AG04450 (cell line): ENCODE data around the gene PALM3. TPM values are rescaled to one million over a fixed set of nuclear protein-coding genes. Genes with fewer than 3 reads are reported as not detected.
"Not testable (repeated sequence)": the region's sequence is repeated elsewhere in the genome, so short reads cannot be mapped to it uniquely, and the experiment has no call there.

Experiments
- CTCF ChIA-PET: fragments of 300-600, 350-600 bp; formaldehyde crosslinking; extraction: SDS; loops from one replicate; lab custom pipeline; 2022; ENCODE audit warnings: antibody characterized with exemption, inconsistent platforms; lab: Charles Lee
- POLR2A ChIA-PET: fragments of 350-600 bp; formaldehyde crosslinking; extraction: SDS; loops from one replicate; lab custom pipeline; 2021; ENCODE audit warnings: antibody characterized with exemption, inconsistent platforms; lab: Yijun Ruan, JAX
- DNase-seq: peaks from one replicate; pipeline ENCODE4 v3.0.0-alpha.2; 2011; ENCODE audit warnings: low read depth, low spot score
- H3K27ac ChIP-seq: one replicate; pipeline ENCODE4 v1.5.1; 2012; ENCODE audit warnings: low read depth, low read length, control low read depth
- H3K27me3 ChIP-seq: one replicate; pipeline ENCODE4 v1.6.0; 2012; ENCODE audit warnings: low read length; ENCODE audit not compliant: control insufficient read depth, insufficient read depth
- H3K4me3 ChIP-seq: 2 replicates; pipeline ENCODE4 v1.5.1; 2011; ENCODE audit warnings: mild to moderate bottlenecking, low read depth, low read length, control low read depth
- H3K9me3 ChIP-seq: 2 replicates; pipeline ENCODE4 v1.5.1; 2012; ENCODE audit warnings: low read length; ENCODE audit not compliant: control insufficient read depth, insufficient read depth
- polyA plus RNA-seq: library from polyadenylated mRNA; depleted of rRNA; stranded (reverse); fragments of >200 nt; gene quantifications from 2 replicates; pipeline ENCODE4 v1.2.3, GENCODE V29; 2011
- TF ChIP-seq, protein P1 (sequence below): IDR thresholded peaks from 2 replicates; pipeline ENCODE4 v1.5.1; 2011; ENCODE audit warnings: low read depth, low read length, control low read depth, inconsistent platforms

PALM3 gene
- polyA plus RNA-seq, 1 experiment: 0.43 TPM

GRCh38 chr19:14048443-14049153, 13.3 kb downstream of the PALM3 start:
- Histone ChIP-seq H3K27me3 (no peaks in the 10 kb centered on the region), H3K9me3 (peaks cover 9% of the 10 kb centered on the region), H3K27ac (no peak overlapping the region), H3K4me3 (no peak overlapping the region)
- POLR2A ChIA-PET: no interaction called here
- no peak for DNase-seq
- TF ChIP-seq, protein P1, sequence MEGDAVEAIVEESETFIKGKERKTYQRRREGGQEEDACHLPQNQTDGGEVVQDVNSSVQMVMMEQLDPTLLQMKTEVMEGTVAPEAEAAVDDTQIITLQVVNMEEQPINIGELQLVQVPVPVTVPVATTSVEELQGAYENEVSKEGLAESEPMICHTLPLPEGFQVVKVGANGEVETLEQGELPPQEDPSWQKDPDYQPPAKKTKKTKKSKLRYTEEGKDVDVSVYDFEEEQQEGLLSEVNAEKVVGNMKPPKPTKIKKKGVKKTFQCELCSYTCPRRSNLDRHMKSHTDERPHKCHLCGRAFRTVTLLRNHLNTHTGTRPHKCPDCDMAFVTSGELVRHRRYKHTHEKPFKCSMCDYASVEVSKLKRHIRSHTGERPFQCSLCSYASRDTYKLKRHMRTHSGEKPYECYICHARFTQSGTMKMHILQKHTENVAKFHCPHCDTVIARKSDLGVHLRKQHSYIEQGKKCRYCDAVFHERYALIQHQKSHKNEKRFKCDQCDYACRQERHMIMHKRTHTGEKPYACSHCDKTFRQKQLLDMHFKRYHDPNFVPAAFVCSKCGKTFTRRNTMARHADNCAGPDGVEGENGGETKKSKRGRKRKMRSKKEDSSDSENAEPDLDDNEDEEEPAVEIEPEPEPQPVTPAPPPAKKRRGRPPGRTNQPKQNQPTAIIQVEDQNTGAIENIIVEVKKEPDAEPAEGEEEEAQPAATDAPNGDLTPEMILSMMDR: peak; percentile 80
- CTCF ChIA-PET: interaction anchor here (0.5 to 1.3 kb wide), 8 partner anchors 10 to 127 kb away, joined by 3 to 13 read pairs (median 4); partner anchors contain the start of gene IL27RA

DNA sequence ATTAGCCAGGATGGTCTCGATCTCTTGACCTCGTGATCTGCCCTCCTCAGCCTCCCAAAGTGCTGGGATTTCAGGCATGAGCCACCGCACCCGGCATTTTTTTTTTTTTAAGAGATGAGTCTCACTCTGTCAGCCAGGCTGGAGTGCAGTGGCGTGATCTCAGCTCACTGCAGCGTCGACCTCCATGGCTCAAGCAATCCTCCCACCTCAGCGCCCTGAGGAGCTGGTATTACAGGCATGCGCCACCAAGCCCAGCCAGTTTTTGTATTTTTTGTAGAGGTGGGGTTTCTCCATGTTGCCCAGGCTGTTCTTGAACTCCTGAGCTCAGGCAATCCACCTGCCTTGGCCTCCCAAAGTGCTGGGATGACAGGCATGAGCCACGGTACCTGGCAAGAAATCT, 14.0 kb downstream of the PALM3 start:
- DNase-seq, H3K27ac ChIP-seq, H3K9me3 ChIP-seq, H3K27me3 ChIP-seq, H3K4me3 ChIP-seq, POLR2A ChIA-PET: not testable (repeated sequence)
- CTCF ChIA-PET: interaction anchor here (0.6 to 1.1 kb wide), 6 partner anchors 11 to 1073 kb away, joined by 3 to 6 read pairs (median 3); no protein-coding TSS in a partner anchor

DNA sequence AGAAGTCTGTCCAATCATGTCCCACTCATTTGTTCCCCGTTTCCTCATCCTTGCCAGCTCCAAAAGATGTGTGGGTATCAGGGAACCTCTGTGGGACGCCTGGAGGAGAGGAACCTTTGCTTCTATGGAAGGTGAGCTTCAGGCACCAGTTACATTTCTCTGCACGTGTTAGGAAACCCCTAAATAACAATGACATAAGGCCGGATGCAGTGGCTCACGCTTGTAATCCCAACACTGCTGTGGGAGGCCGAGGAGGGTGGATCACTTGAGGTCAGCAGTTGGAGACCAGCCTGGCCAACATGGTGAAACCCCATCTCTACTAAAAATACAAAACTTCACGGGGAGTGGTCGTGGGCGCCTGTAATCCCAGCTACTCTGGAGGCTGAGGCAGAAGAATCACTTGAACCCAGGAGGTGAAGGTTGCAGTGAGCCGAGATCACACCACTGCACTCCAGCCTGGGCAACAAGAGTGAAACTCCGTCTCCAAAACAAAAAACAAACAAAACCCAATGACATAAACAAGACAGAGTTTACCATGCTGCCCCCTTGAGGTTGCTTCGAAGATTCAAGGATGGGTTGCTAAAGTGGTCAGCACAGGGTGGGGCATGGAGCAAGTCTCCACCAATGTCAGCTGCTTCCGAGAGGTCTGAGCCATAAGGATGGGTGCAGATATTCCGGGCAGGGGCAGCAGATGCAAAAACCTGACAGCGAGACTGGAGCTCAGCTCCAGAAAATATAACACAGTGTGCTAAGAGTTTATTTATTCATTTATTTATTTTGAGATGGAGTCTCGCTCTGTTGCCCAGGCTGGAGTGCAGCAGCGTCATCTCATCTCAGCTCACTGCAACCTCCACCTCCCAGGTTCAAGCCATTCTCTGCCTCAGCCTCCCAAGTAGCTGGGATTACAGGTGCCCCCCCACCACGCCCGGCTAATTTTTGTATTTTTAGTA, 18.9 kb downstream of the PALM3 start:
- H3K27ac ChIP-seq, H3K27me3 ChIP-seq, H3K4me3 ChIP-seq, H3K9me3 ChIP-seq, POLR2A ChIA-PET, DNase-seq: not testable (repeated sequence)
- CTCF ChIA-PET: interaction anchor here (0.6 to 2.2 kb wide), 10 partner anchors 8 to 414 kb away, joined by 3 to 12 read pairs (median 3); partner anchors contain the start of gene IL27RA
- TF ChIP-seq, protein P1: peak; percentile 52; the same call in 1 of the 2 replicates

- H3K27me3 ChIP-seq: no peaks in the 10 kb centered on the region
- H3K4me3 ChIP-seq: no peak overlapping the region
- TF ChIP-seq, protein P1: no peak
- ChIA-PET POLR2A (no interaction called here), CTCF (no interaction called here)
- DNase-seq: no peak
- H3K27ac ChIP-seq: no peak overlapping the region
- H3K9me3 ChIP-seq: no peaks in the 10 kb centered on the region
Observed at GRCh38 chr19:14039181-14039580, 22.7 kb downstream of the PALM3 start.

- ChIA-PET CTCF (interaction anchor here (0.5 to 1.0 kb wide), 5 partner anchors 17 to 326 kb away, joined by 3 to 5 read pairs (median 4); no protein-coding TSS in a partner anchor), POLR2A (interaction anchor here (1.1 kb wide), 1 partner anchor 101 kb away, joined by 3 read pairs; no protein-coding TSS in a partner anchor)
- DNase-seq: no peak
- H3K27me3 ChIP-seq: peaks cover 4% of the 10 kb centered on the region
- no peak overlapping the region for H3K27ac ChIP-seq
- TF ChIP-seq, protein P1: no peak
- H3K4me3 ChIP-seq: no peak overlapping the region
- no peaks in the 10 kb centered on the region for H3K9me3 ChIP-seq
Observed at GRCh38 chr19:14035706-14036105, 26.2 kb downstream of the PALM3 start.

DNA sequence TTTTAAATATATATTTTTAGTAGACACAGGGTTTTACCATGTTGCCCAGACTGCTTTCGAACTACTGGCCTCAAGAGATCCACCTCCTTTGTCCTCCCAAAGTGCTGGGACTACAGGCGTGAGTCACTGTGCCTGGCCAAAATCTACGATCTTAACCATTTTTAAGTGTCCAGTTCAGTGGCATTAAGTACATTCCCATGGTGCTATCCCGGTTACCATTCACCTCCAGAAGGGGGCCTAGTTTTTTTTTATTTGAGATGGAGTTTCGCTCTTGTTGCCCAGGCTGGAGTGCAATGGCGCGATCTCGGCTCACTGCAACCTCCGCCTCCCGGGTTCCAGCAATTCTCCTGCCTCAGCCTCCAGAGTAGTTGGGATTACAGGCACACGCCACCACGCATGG, 26.7 kb downstream of the PALM3 start:
- not testable (repeated sequence) for H3K27me3 ChIP-seq, H3K9me3 ChIP-seq, H3K27ac ChIP-seq, DNase-seq, H3K4me3 ChIP-seq
- POLR2A ChIA-PET: interaction anchor here (1.1 kb wide), 1 partner anchor 102 kb away, joined by 3 read pairs; no protein-coding TSS in a partner anchor
- CTCF ChIA-PET: interaction anchor here (0.5 to 1.0 kb wide), 3 partner anchors 17 to 327 kb away, joined by 3 to 4 read pairs (median 4); no protein-coding TSS in a partner anchor
